GM13977 (cell line): ENCODE data around the gene PCSK5.

Experiments used
- DNase-seq: peaks from one replicate; pipeline ENCODE4 v3.0.0; 2012; ENCODE audit warnings: low spot score
- CTCF ChIP-seq: IDR thresholded peaks from 2 replicates; pipeline ENCODE4 v1.5.1; 2012; ENCODE audit warnings: mild to moderate bottlenecking, control low read depth; ENCODE audit not compliant: insufficient read depth; ENCODE audit errors: extremely low read depth, missing control alignments
- in situ Hi-C: fragments of 300-500 bp; cut with MboI; formaldehyde crosslinking; loops from one replicate; pipeline ENCODE4 v1.12.0; 2022; ENCODE audit warnings: low sequenced_read_pairs, low pct_unique_long_range_greater_than_20kb, mixed read lengths, inconsistent platforms; ENCODE audit not compliant: unreplicated experiment

Gene PCSK5

GRCh38 chr9:76032038-76032796, 141.7 kb downstream of the PCSK5 start:
- DNase-seq = no peak
- in situ Hi-C loops = no loop called here
- TF ChIP-seq CTCF = no peak

DNA sequence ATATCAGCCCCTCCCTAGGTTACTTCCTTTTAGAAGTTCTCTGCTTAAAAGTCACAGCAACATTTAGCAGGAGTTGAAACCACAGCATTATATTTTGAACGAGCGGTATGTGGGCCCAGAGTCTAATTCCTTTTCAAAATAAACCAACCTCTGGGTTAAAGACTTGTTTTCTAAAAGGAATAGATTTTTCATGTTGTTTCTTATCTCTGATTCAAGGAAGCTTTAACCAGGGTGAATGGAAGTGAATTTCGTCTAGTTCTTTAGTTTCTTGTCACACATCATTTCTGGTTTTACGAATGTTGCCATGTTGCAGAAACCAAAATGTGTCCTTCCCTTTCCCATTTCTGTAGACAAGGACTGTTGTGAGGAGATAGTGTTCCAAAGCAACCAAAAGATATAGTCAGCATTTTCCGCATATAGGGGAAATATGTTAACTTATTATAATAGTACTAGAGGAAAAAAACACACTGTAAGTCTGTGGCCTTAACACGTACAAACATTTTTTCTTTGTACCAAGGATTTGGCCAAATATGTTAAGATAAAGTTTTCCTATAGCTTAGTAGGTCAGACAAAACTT, 142.4 kb downstream of the PCSK5 start:
- no peak for DNase-seq
- in situ Hi-C loops = no loop called here
- TF ChIP-seq CTCF = no peak

DNA sequence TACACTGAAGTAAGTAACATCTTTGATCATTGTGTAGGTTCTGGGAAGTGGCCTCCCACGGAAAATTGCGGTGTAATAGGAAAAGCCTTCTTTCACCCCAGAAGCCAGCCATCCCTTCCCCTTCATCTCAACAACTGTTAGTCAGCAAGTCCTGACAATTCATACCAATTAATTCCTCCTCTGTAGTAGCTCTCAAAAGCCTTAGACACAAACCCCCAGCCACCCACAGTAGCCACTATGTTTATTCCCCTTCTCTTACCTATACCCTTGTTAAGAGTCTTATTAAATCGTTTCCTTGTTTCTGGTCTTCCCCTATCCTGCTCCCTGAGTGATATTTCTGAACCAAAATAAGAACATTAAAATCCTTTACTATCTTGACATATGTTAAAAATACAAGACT, 143.6 kb downstream of the PCSK5 start:
- no peak for TF ChIP-seq CTCF
- DNase-seq = no peak
- in situ Hi-C loops = no loop called here

DNA sequence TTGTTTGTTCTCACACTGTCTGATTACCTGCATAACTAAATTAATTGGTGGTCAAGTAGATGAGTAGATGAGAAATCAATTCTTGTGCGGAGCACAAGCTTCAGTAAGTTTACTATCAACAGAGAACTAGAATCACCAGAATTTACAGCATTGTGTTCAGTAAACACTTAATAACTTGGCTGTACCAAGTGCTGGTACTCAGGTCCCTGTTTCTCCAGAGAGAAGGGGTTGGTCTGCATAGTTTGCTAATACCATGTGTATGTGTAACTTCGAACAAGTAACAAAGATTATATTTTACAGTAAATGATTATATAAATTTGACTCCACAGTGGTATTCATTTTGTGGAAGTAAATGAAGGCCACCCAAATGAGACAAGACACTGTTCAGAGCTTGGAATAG, 146.3 kb downstream of the PCSK5 start:
- no peak for DNase-seq
- in situ Hi-C loops = no loop called here
- no peak for TF ChIP-seq CTCF

DNA sequence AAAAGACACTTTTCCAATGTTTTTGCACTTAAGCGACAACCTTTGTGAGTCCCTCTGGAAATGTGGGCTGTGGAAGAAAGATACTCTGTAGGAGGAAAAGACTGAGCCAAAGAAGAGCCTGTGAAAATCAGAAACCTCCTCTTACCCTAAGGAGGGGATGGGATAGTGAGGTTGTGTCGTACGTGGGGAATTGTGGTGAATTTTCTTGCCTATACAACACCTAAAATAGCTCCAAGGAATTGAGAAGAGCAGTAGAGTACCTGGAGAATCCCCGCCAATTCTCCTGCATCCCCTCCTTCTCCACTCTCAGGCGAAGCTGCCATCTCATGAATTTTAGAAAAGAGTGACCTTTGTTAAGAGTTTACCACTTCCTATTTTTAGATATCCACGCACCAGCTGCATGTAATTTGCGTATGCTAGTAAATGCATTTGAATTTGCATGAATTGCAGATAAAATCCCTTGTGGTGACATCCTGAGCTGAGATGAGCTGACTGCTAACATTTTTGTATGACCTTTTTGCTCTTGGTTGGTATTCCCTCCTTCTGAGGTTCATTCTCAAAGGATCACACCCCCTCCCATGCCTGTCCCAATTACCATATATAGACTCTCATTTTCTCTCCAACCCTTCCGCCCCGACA, 147.2 kb downstream of the PCSK5 start:
- DNase-seq = no peak
- no peak for TF ChIP-seq CTCF
- in situ Hi-C loops = no loop called here

DNA sequence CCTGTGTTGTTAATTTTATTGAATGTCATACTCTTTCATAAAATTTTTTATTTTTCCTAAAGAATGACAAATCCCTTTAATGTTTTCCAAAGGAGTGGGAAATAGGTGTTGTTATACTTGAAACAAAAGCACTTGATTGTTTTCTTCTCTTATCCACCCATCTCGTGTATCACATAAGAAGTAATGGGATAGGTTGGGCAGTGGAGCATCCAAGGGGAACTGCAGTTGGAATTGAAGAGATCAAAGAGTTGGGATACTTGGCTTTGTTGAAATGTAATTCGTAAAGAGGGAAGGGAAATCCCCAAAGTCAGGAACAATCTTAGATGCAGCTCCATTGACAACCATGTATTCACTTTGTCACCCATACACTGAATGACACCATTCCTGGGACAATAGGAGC, 148.0 kb downstream of the PCSK5 start:
- TF ChIP-seq CTCF = no peak
- in situ Hi-C loops = no loop called here
- no peak for DNase-seq
